8988T (cell line): ENCODE results near the gene IQCK.
"Not testable (repeated sequence)": the region's sequence is repeated elsewhere in the genome, so short reads cannot be mapped to it uniquely, and the experiment has no call there.

Experiments used
- DNase-seq: peaks from one replicate; pipeline ENCODE4 v3.0.0; 2011

IQCK gene

GRCh38 chr16:19717741-19718623, at the start of gene IQCK, which contains the start of gene KNOP1:
Gene IQCK, plus strand, starts transcription at chr16:19718271. Its CDS starts 36 bp downstream, at chr16:19718307.
Gene KNOP1, minus strand, starts transcription at chr16:19718227. Its CDS starts 3,192 bp downstream, at chr16:19715035.
- DNase-seq: peak; percentile 79

GRCh38 chr16:19672378-19672777, 45.7 kb upstream of the IQCK start:
- DNase-seq: no peak

GRCh38 chr16:19674485-19674884, 43.6 kb upstream of the IQCK start:
- DNase-seq: no peak

GRCh38 chr16:19677402-19677801, 40.7 kb upstream of the IQCK start:
- DNase-seq: no peak

GRCh38 chr16:19678804-19679203, 39.3 kb upstream of the IQCK start:
- DNase-seq: no peak

GRCh38 chr16:19679281-19679680, 38.8 kb upstream of the IQCK start:
- DNase-seq: not testable (repeated sequence)

- DNase-seq: no peak
Measured at GRCh38 chr16:19680881-19681340, 37.2 kb upstream of the IQCK start.

GRCh38 chr16:19681637-19682036, 36.4 kb upstream of the IQCK start:
- DNase-seq: no peak

- no peak for DNase-seq
Measured at GRCh38 chr16:19683453-19684236, 34.4 kb upstream of the IQCK start.

GRCh38 chr16:19685176-19685575, 32.9 kb upstream of the IQCK start:
- DNase-seq: no peak

GRCh38 chr16:19687279-19687678, 30.8 kb upstream of the IQCK start:
- no peak for DNase-seq

- no peak for DNase-seq
Measured at GRCh38 chr16:19688396-19689024, 29.6 kb upstream of the IQCK start.

- DNase-seq: no peak
Measured at GRCh38 chr16:19689342-19689741, 28.7 kb upstream of the IQCK start.

GRCh38 chr16:19690196-19690595, 27.9 kb upstream of the IQCK start:
- DNase-seq: no peak

GRCh38 chr16:19691161-19691711, 26.8 kb upstream of the IQCK start:
- DNase-seq: no peak

GRCh38 chr16:19694989-19695388, 23.1 kb upstream of the IQCK start:
- no peak for DNase-seq

- no peak for DNase-seq
Measured at GRCh38 chr16:19696328-19696727, 21.7 kb upstream of the IQCK start.

- DNase-seq: no peak
Measured at GRCh38 chr16:19696961-19697360, 21.1 kb upstream of the IQCK start.

- no peak for DNase-seq
Measured at GRCh38 chr16:19697756-19698318, 20.2 kb upstream of the IQCK start.

GRCh38 chr16:19698480-19699465, 19.3 kb upstream of the IQCK start:
- no peak for DNase-seq

GRCh38 chr16:19699472-19699871, 18.6 kb upstream of the IQCK start:
- no peak for DNase-seq
